Body of pancreas (tissue), 4 donors: ENCODE results near the gene CAMTA1. TPM values are rescaled to one million over a fixed set of nuclear protein-coding genes. Genes with fewer than 3 reads are reported as not detected.

ENCODE experiments used
- ATAC-seq: fragments of 150-250 bp; one replicate; pipeline ENCODE4 v1.9.1; 2016
- DNase-seq, 4 donors: peaks; one replicate each; pipeline ENCODE4 v3.0.0-alpha.2; 2019
- H3K27ac ChIP-seq, 4 donors: fragments of 200-600 bp; sonication (generic); 1 replicate in 3 of 4; 2 replicates in 1 of 4; pipeline versions ENCODE4 v1.5.1 to v1.6.1; 2016 to 2019; ENCODE audit warnings: mild to moderate bottlenecking in 1 of 4, mixed read lengths in 1 of 4, moderate library complexity in 1 of 4
- H3K27me3 ChIP-seq, 2 donors: fragments of 200-600 bp; sonication (generic); one replicate each; pipeline ENCODE4 v1.6.0; 2016; ENCODE audit warnings: mild to moderate bottlenecking in 1 of 2
- H3K36me3 ChIP-seq, 2 donors: fragments of 200-600 bp; sonication (generic); replicated peaks in 1 of 2; 2 replicates each; pipeline ENCODE4 v1.5.1; 2016; ENCODE audit warnings: low read depth in 2 of 2; ENCODE audit not compliant: insufficient read depth in 1 of 2
- H3K4me1 ChIP-seq: fragments of 200-600 bp; sonication (generic); one replicate; pipeline ENCODE4 v1.6.0; 2016
- H3K4me3 ChIP-seq, 2 donors: fragments of 200-600 bp; sonication (generic); 1 replicate in 1 of 2; 2 replicates in 1 of 2; pipeline ENCODE4 v1.5.1; 2016 to 2019
- H3K9me3 ChIP-seq, 3 donors: fragments of 200-600 bp; sonication (generic); 1 replicate in 2 of 3; 2 replicates in 1 of 3; pipeline ENCODE4 v1.5.1; 2016
- POLR2A ChIP-seq, 3 donors: fragments of 450-650 bp; IDR thresholded peaks; one replicate each; pipeline ENCODE4 v1.6.1; 2016; ENCODE audit warnings: antibody characterized with exemption in 3 of 3, mild to moderate bottlenecking in 2 of 3
- WGBS, 2 donors: methylation state at CpG; one replicate each; pipeline ENCODE4 v1.1.5; 2017; 5-methylcytosine and 5-hydroxymethylcytosine counted together
- intact Hi-C: fragments of 100-400 bp; cut with DNase I; formaldehyde crosslinking; loops from one replicate; pipeline ENCODE4 v1.15.1; 2023
- total RNA-seq, 2 donors: library from RNA; depleted of rRNA; stranded (reverse); fragments of >200 nt; gene quantifications; one replicate each; pipeline ENCODE4 v1.1.0, GENCODE V29; 2016
- TF ChIP-seq, protein P1 (sequence below), 7 experiments: fragments of 450-650 bp in 4 of 7; fragments of 200-600 bp in 3 of 7; sonication (generic) in 3 of 7; IDR thresholded peaks; one replicate each; pipeline ENCODE4 v1.5.1; 2016 to 2019; ENCODE audit warnings: antibody characterized with exemption in 7 of 7

Gene CAMTA1
- total RNA-seq, 2 donors from 2014 or later = 36.3 to 59.7 TPM

GRCh38 chr1:7107109-7107830 is 322.0 kb downstream of the CAMTA1 start:
- H3K4me1 ChIP-seq = peaks cover 3% of the 10 kb centered on the region
- H3K27me3 ChIP-seq = no peaks in the 10 kb centered on the region
- TF ChIP-seq POLR2A (IDR thresholded peaks at IDR 0.05) = no peak
- TF ChIP-seq, protein P1, sequence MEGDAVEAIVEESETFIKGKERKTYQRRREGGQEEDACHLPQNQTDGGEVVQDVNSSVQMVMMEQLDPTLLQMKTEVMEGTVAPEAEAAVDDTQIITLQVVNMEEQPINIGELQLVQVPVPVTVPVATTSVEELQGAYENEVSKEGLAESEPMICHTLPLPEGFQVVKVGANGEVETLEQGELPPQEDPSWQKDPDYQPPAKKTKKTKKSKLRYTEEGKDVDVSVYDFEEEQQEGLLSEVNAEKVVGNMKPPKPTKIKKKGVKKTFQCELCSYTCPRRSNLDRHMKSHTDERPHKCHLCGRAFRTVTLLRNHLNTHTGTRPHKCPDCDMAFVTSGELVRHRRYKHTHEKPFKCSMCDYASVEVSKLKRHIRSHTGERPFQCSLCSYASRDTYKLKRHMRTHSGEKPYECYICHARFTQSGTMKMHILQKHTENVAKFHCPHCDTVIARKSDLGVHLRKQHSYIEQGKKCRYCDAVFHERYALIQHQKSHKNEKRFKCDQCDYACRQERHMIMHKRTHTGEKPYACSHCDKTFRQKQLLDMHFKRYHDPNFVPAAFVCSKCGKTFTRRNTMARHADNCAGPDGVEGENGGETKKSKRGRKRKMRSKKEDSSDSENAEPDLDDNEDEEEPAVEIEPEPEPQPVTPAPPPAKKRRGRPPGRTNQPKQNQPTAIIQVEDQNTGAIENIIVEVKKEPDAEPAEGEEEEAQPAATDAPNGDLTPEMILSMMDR (IDR thresholded peaks at IDR 0.05) = no peak
- 55 to 58% methylated on average over 17 of the region's 17 CpGs for WGBS, 2 donors
- DNase-seq (no peak), ATAC-seq (no peak)
- no peak overlapping the region for H3K27ac ChIP-seq
- H3K9me3 ChIP-seq = no peaks in the 10 kb centered on the region
- H3K36me3 ChIP-seq = no peaks in the 10 kb centered on the region
- intact Hi-C loops = no loop called here
- no peak overlapping the region for H3K4me3 ChIP-seq

GRCh38 chr1:7108251-7108650 is 323.0 kb downstream of the CAMTA1 start:
- WGBS, 2 donors = 75 to 80% methylated on average over 8 of the region's 8 CpGs
- no peak overlapping the region for H3K4me3 ChIP-seq

DNA sequence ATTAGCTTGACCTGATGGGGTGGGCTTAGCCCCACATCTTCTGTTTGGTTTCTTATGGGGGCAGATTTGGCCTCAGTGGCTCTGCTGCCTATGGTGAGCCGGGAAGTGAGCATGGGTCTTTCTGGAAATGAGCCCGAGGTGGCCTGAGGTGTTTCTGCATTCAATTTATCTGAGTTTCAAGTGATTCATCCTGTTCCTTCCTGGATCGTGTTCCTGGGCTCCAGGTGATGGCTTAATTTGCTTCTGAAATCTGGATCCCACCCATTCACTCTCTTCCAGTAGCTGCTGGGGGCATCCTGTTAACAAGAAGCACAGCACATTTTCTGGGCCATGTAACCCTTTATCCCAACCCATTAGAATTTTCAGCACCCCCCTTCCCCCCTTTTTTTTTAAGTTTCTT is 324.6 kb downstream of the CAMTA1 start:
- Histone ChIP-seq H3K27ac (no peak overlapping the region), H3K9me3 (no peaks in the 10 kb centered on the region), H3K36me3 (no peaks in the 10 kb centered on the region), H3K4me3 (no peak overlapping the region), H3K27me3 (no peaks in the 10 kb centered on the region), H3K4me1 (peaks cover 3% of the 10 kb centered on the region)
- no peak for TF ChIP-seq POLR2A (IDR thresholded peaks at IDR 0.05)
- TF ChIP-seq, protein P1 (IDR thresholded peaks at IDR 0.05) = no peak
- no peak for ATAC-seq
- WGBS, 2 donors = 52 to 63% methylated on average over 3 of the region's 3 CpGs
- DNase-seq = no peak
- intact Hi-C loops = no loop called here

More at GRCh38 chr1:7108251-7108650, 323.0 kb downstream of the CAMTA1 start:
- H3K4me1 ChIP-seq = peaks cover 3% of the 10 kb centered on the region
- DNase-seq (no peak), ATAC-seq (no peak)
- intact Hi-C loops = no loop called here
- H3K9me3 ChIP-seq = no peaks in the 10 kb centered on the region
- TF ChIP-seq POLR2A (IDR thresholded peaks at IDR 0.05) = no peak
- TF ChIP-seq, protein P1 (IDR thresholded peaks at IDR 0.05) = no peak
- H3K36me3 ChIP-seq = no peaks in the 10 kb centered on the region
- no peak overlapping the region for H3K27ac ChIP-seq
- H3K27me3 ChIP-seq = no peaks in the 10 kb centered on the region

DNA sequence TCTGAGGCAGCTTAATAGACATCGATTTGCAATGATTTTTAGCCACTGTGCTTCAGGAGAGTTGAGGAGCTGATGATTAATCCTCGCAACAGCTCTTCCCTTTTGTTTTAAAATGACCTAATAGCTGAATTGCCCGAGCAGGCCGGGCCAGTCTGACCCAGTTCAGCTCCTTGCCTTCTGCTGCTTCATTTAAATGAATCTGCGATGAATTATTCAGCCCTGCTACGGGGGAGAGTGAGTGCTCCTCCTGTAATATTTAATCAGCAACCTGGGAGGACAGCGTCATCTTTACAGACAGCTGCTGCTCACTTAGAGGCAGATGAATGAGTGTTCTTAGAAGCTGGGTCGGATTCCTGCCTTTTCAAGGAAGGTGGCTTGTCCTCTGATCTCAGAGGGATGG is 325.1 kb downstream of the CAMTA1 start:
- DNase-seq (no peak), ATAC-seq (no peak)
- Histone ChIP-seq H3K4me1 (peaks cover 2% of the 10 kb centered on the region), H3K27ac (no peak overlapping the region), H3K4me3 (no peak overlapping the region), H3K9me3 (no peaks in the 10 kb centered on the region), H3K36me3 (no peaks in the 10 kb centered on the region), H3K27me3 (no peaks in the 10 kb centered on the region)
- intact Hi-C loops = no loop called here
- 59 to 67% methylated on average over 8 of the region's 8 CpGs for WGBS, 2 donors
- no peak for TF ChIP-seq POLR2A (IDR thresholded peaks at IDR 0.05)
- TF ChIP-seq, protein P1 (IDR thresholded peaks at IDR 0.05) = no peak

DNA sequence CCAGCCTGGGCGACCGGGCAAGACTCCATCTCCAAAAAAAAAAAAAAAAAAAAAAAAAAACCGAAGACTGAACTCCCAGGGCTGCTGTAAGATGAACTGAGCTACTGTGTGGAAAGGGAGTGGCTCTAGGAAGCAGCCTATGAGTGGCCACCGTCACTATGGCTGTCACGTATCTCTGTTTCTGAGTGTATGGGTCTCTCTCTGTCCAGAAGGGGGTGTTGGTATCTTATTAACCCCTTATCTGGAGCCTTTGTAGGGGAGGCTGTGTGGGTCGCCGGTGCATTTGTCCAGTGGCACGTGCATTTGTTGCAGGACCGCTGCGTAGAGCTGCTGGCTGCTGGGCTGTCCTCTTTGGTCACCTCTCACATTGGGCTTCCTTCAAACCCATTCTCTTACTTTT is 326.6 kb downstream of the CAMTA1 start:
- Histone ChIP-seq H3K4me1 (no peaks in the 10 kb centered on the region), H3K27ac (no peak overlapping the region), H3K9me3 (no peaks in the 10 kb centered on the region), H3K4me3 (no peak overlapping the region), H3K36me3 (no peaks in the 10 kb centered on the region), H3K27me3 (no peaks in the 10 kb centered on the region)
- 68 to 71% methylated on average over 10 of the region's 10 CpGs for WGBS, 2 donors
- no peak for ATAC-seq
- DNase-seq = no peak
- TF ChIP-seq, protein P1 (IDR thresholded peaks at IDR 0.05) = no peak
- TF ChIP-seq POLR2A (IDR thresholded peaks at IDR 0.05) = no peak
- intact Hi-C loops = no loop called here
